ENCODE data around the gene PSTK.

The PSTK gene

DNA sequence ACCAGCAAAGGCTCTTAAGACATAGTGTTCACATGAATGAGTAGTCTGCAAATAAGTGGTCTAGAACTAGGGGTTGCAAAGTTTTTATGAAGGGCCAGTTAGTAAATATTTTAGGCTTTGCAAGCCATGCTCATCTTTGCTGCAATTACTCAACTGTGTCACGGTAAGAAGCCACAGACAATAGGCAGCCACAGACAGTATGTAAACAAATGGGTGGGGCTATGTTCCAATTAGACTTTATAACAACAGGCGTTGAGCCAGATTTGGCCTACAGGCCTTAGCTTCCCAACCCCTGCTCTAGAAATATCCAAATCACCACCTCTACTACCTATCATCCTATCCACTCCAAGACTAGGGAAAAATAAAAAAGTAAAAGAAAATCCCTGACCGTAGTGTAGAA lies 19.1 kb downstream of the PSTK start:
- DNase-seq (ENCODE audit: low read depth): no peak
- TF ChIP-seq, protein P1, sequence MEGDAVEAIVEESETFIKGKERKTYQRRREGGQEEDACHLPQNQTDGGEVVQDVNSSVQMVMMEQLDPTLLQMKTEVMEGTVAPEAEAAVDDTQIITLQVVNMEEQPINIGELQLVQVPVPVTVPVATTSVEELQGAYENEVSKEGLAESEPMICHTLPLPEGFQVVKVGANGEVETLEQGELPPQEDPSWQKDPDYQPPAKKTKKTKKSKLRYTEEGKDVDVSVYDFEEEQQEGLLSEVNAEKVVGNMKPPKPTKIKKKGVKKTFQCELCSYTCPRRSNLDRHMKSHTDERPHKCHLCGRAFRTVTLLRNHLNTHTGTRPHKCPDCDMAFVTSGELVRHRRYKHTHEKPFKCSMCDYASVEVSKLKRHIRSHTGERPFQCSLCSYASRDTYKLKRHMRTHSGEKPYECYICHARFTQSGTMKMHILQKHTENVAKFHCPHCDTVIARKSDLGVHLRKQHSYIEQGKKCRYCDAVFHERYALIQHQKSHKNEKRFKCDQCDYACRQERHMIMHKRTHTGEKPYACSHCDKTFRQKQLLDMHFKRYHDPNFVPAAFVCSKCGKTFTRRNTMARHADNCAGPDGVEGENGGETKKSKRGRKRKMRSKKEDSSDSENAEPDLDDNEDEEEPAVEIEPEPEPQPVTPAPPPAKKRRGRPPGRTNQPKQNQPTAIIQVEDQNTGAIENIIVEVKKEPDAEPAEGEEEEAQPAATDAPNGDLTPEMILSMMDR (conservative IDR thresholded peaks at IDR 0.05; ENCODE audit: low read depth, low read length): no peak
- H3K4me3 ChIP-seq (ENCODE audit: low read length): no peak overlapping the region

DNA sequence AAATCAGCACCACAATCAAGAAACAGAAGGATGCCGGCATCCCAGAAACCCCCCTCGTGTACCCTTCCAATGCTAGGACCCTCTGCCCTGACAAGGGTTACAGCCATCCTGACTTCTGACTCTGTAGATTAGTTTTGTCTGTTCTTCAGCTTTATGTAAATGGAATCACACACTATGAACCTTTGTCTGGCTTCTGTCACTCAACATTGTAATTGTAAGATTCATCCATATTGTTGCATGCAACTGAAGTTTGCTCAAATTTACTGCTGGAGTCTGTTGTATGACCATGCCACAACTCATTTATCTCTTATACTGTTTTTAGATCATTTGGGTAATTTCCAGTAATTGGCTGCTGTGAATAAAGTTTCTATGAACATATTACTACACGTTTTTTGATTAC lies 20.0 kb downstream of the PSTK start:
- H3K4me3 ChIP-seq (ENCODE audit: low read length): no peak overlapping the region
- no peak for DNase-seq (ENCODE audit: low read depth)
- TF ChIP-seq, protein P1 (conservative IDR thresholded peaks at IDR 0.05; ENCODE audit: low read depth, low read length): no peak

DNA sequence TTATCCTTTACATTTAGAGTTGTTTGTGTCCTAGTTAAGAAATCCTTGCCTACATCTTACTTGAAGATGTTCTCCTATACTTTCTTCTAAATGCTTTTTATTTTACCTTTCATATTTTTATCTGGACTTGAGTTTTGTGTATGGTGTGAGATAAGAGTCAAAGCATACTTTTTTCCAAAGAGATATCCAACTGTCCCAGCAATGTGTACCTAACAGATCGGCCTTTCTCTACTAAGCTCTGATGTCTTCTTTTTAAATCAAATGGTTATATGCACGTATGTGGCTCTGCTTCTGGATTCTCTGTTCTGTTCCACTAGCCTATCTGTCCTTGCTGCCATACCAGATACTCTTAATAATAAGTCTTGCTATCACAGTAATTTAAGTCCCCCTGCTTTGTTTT lies 21.2 kb downstream of the PSTK start:
- H3K4me3 ChIP-seq (ENCODE audit: low read length): no peak overlapping the region
- DNase-seq (ENCODE audit: low read depth): no peak
- TF ChIP-seq, protein P1 (conservative IDR thresholded peaks at IDR 0.05; ENCODE audit: low read depth, low read length): no peak

DNA sequence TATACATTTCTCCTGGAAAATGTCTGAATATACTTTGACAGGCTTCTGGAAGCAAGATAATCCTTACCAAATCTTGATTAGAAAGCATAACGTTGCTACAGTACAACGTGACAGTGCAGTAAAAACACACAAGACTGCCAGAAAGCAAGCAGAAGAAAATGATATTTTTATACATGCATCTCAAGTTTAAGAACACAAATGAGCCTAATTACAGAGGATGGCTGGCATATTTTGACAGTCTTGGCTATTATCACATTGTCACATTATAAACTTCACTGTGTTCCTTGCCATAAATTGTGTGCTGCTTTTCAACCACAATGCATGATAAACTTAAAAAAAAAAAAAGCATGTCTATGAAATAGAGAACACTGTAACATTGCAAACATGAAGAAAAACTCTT lies 24.1 kb downstream of the PSTK start:
- no peak overlapping the region for H3K4me3 ChIP-seq (ENCODE audit: low read length)
- DNase-seq (ENCODE audit: low read depth): no peak
- TF ChIP-seq, protein P1 (conservative IDR thresholded peaks at IDR 0.05; ENCODE audit: low read depth, low read length): no peak

DNA sequence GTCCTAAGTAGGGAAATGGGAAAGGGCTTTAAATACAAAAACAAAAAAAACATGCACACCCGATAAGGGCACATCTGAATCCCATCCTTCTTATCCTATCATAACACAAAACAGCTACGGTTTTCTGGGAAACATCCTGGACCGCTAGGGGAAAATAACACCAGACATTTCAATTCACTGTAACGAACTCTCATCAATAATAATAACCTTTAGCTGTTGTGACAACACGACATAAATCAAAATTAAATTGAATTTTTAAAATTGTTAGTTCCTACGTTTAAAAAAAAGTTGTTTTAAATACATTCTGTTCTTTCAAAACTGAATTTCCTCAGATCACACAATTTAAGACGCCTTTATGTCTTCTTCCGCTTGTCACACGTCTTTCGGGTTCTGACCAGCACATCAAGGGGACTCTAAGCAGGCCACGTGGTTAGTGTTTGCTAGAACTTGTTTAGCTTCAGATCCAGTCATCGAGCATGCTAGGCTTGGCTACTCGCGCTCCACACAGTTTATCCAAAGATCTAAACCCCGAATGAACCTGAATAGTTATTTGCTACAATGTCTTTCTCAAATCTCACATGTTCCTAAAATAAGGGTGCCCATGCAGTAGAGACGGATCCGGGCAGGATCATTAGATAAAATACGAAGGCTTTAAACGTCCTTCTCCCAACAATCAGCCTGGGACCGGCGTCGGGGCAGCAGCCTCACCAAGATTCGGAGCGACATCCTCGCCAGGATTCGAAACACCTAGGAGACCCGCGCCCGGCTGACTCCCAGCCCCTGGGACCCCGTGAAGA lies 27.6 kb downstream of the PSTK start:
- peak overlapping the region; percentile 93 for H3K4me3 ChIP-seq (ENCODE audit: low read length)
- no peak for DNase-seq (ENCODE audit: low read depth)
- TF ChIP-seq, protein P1 (conservative IDR thresholded peaks at IDR 0.05; ENCODE audit: low read depth, low read length): no peak

DNA sequence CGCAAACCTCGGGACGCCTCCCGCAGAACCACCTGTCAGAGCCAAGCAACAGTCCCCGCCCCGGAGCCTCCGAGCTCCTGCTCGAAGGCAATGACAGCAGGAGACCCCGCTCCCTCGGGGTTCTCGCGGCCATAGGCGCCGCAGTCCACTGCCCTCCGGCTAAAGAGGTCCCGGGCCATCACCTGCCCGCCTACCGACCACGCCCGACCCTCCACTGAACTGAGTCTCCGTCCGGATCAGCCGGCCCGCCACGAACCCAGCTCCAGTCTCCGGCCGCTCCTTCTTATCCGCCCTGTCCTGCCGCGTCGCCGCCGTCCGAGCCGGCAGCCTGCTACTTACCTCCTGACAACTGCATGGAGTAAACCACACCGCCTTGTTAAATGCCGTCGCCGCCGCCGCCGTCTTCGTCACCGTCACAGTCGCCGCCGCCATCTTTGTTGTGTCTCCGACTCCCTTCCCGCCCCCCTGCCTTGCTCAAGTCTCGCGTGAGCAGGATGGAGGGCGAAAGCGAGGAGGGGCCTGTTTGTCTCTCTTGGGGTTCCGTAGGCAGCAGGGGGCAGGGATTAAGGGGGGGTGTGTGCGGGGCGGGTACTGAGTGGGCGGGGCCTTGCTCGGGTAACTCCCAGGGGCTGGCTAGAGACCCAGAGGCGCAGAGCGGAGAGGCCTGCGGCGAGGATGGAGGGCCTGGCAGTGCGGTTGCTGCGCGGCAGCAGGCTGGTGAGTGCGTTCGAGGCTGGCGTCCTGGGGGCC lies 28.3 kb downstream of the PSTK start, which contains the start of the genes ACADSB and IKZF5:
ACADSB (plus strand) TSS at position 652 of the 750 bp plus-strand sequence; CDS start at position 676, 24 bp downstream.
IKZF5 (minus strand) TSS at position 441 of the 750 bp plus-strand sequence. CDS start 10,170 bp downstream, outside the sequence.
- peak within 1 kb of the TSS; percentile 93 for H3K4me3 ChIP-seq (ENCODE audit: low read length)

More for the DNA sequence above, 28.3 kb downstream of the PSTK start, which contains the start of the genes ACADSB and IKZF5:
- TF ChIP-seq, protein P1 (conservative IDR thresholded peaks at IDR 0.05; ENCODE audit: low read depth, low read length): no peak
- peak; percentile 94 for DNase-seq (ENCODE audit: low read depth)

Measured in retinal pigment epithelial cell (primary cell).